Liver (tissue), 9 donors: ENCODE data around the gene EML4. TPM values are rescaled to one million over a fixed set of nuclear protein-coding genes. Genes with fewer than 3 reads are reported as not detected.

Experiments used
- DNase-seq: peaks from one replicate; pipeline ENCODE4 v3.0.0-alpha.2; 2017; ENCODE audit warnings: low spot score
- H3K27ac ChIP-seq, 2 donors: one replicate each; pipeline ENCODE4 v1.7.0; 2013; ENCODE audit warnings: inconsistent platforms in 2 of 2, low read length in 2 of 2, control low read depth in 1 of 2, low read depth in 1 of 2, mild to moderate bottlenecking in 1 of 2
- H3K27me3 ChIP-seq, 4 donors: one replicate each; pipeline versions ENCODE4 v1.6.1 to v1.7.0; 2013; ENCODE audit warnings: low read length in 3 of 4, inconsistent platforms in 1 of 4, mild to moderate bottlenecking in 1 of 4, moderate library complexity in 1 of 4; ENCODE audit not compliant: control insufficient read depth in 4 of 4, insufficient read depth in 4 of 4
- H3K36me3 ChIP-seq, 4 donors: one replicate each; pipeline versions ENCODE4 v1.6.1 to v1.7.0; 2013; ENCODE audit warnings: low read length in 3 of 4, mild to moderate bottlenecking in 3 of 4, low read depth in 1 of 4, moderate library complexity in 1 of 4; ENCODE audit not compliant: control insufficient read depth in 4 of 4, insufficient read depth in 3 of 4
- H3K4me1 ChIP-seq, 4 donors: one replicate each; pipeline versions ENCODE4 v1.6.1 to v1.7.0; 2013; ENCODE audit warnings: low read length in 3 of 4, mild to moderate bottlenecking in 3 of 4, moderate library complexity in 1 of 4; ENCODE audit not compliant: control insufficient read depth in 4 of 4, insufficient read depth in 4 of 4
- H3K4me3 ChIP-seq, 3 donors: one replicate each; pipeline versions ENCODE4 v1.6.1 to v1.7.0; 2013; ENCODE audit warnings: low read length in 3 of 3, control low read depth in 1 of 3, low read depth in 1 of 3, mild to moderate bottlenecking in 1 of 3
- H3K9ac ChIP-seq, 2 donors: one replicate each; pipeline ENCODE4 v1.7.0; 2013; ENCODE audit warnings: low read length in 2 of 2, mild to moderate bottlenecking in 2 of 2, moderate library complexity in 2 of 2, control low read depth in 1 of 2, low read depth in 1 of 2
- H3K9me3 ChIP-seq, 4 donors: one replicate each; pipeline versions ENCODE4 v1.6.1 to v1.7.0; 2013; ENCODE audit warnings: low read length in 3 of 4; ENCODE audit not compliant: control insufficient read depth in 4 of 4
- ATF3 ChIP-seq: IDR thresholded peaks from 2 replicates; pipeline ENCODE4 v1.6.1; 2016; ENCODE audit warnings: antibody characterized with exemption
- CTCF ChIP-seq: fragments of 150-350 bp; IDR thresholded peaks from 2 replicates; pipeline ENCODE4 v1.5.1; 2017; ENCODE audit warnings: improper control_type of control experiment, low read depth, low read length; ENCODE audit not compliant: missing input control
- EGR1 ChIP-seq, 2 donors: IDR thresholded peaks; 2 replicates each; pipeline ENCODE4 v1.6.1; 2016 to 2018; ENCODE audit warnings: antibody characterized with exemption in 2 of 2, low read depth in 2 of 2
- FOXA1 ChIP-seq: IDR thresholded peaks from 2 replicates; pipeline ENCODE4 v1.6.1; 2016; ENCODE audit warnings: antibody characterized with exemption
- FOXA2 ChIP-seq: IDR thresholded peaks from 2 replicates; pipeline ENCODE4 v1.6.1; 2016; ENCODE audit warnings: antibody characterized with exemption
- GABPA ChIP-seq, 2 donors: IDR thresholded peaks in 1 of 2; conservative IDR thresholded peaks in 1 of 2; 2 replicates each; pipeline ENCODE4 v1.6.1; 2016; ENCODE audit warnings: antibody characterized with exemption in 2 of 2, mild to moderate bottlenecking in 1 of 2, moderate library complexity in 1 of 2
- HNF4G ChIP-seq: IDR thresholded peaks from 2 replicates; pipeline ENCODE4 v1.6.1; 2016; ENCODE audit warnings: antibody characterized with exemption
- JUND ChIP-seq, 2 donors: IDR thresholded peaks; 2 replicates each; pipeline ENCODE4 v1.6.1; 2016; ENCODE audit warnings: antibody characterized with exemption in 2 of 2
- MAX ChIP-seq: IDR thresholded peaks from 2 replicates; pipeline ENCODE4 v1.6.1; 2016; ENCODE audit warnings: antibody characterized with exemption
- NR2F2 ChIP-seq: IDR thresholded peaks from 2 replicates; pipeline ENCODE4 v1.6.1; 2016; ENCODE audit warnings: antibody characterized with exemption
- RAD21 ChIP-seq, 2 donors: IDR thresholded peaks; 2 replicates each; pipeline ENCODE4 v1.6.1; 2016; ENCODE audit warnings: antibody characterized with exemption in 2 of 2, mild to moderate bottlenecking in 2 of 2
- REST ChIP-seq: IDR thresholded peaks from 2 replicates; pipeline ENCODE4 v1.6.1; 2016; ENCODE audit warnings: antibody characterized with exemption, mild to moderate bottlenecking
- RXRA ChIP-seq, 2 donors: IDR thresholded peaks; 2 replicates each; pipeline ENCODE4 v1.6.1; 2017 to 2018; ENCODE audit warnings: antibody characterized with exemption in 2 of 2, mild to moderate bottlenecking in 1 of 2
- TAF1 ChIP-seq: conservative IDR thresholded peaks from 2 replicates; pipeline ENCODE4 v1.6.1; 2016; ENCODE audit warnings: antibody characterized with exemption, mild to moderate bottlenecking
- ZBTB33 ChIP-seq: IDR thresholded peaks from 2 replicates; pipeline ENCODE4 v1.6.1; 2016; ENCODE audit warnings: antibody characterized with exemption
- WGBS: extraction: QIAGEN DNeasy Blood & Tissue Kit; methylation state at CpG from one replicate; pipeline ENCODE4 v1.1.7; 2013; 5-methylcytosine and 5-hydroxymethylcytosine counted together
- polyA plus RNA-seq, 2 donors: library from polyadenylated mRNA; stranded (reverse) in 1 of 2; unstranded in 1 of 2; fragments of 200-250 nt in 1 of 2; fragments of >200 nt in 1 of 2; fragmentation: Nextera tagmentation in 1 of 2; extraction: Ambion mirVana in 1 of 2; gene quantifications; one replicate each; pipeline versions ENCODE4 v1.2.1 to v1.2.3, GENCODE V29; 2013 to 2015
- total RNA-seq, 2 donors: library from RNA; depleted of rRNA; stranded (reverse); fragments of >200 nt; gene quantifications; one replicate each; pipeline ENCODE4 v1.2.3, GENCODE V29; 2014
- donor health status: healthy.
- donor health status: healthy.
- donor health status: healthy.
- donor health status: healthy.
- donor health status: healthy.

EML4 gene
- total and polyA plus RNA-seq, 4 donors, result 12.8 to 49.6 (median 34.8) TPM

GRCh38 chr2:42249887-42250286, 80.7 kb downstream of the EML4 start:
- no peaks in the 10 kb centered on the region for H3K27me3 ChIP-seq
- WGBS, result 20% methylated on average over 3 of the region's 3 CpGs
- H3K4me1 ChIP-seq, result peaks cover 0 to 3% (median 2%) of the 10 kb centered on the region in 4 donors
- no peak overlapping the region for H3K4me3 ChIP-seq
- DNase-seq, result no peak
- no peak overlapping the region for H3K9ac ChIP-seq
- TF ChIP-seq MAX (no peak), EGR1 (IDR thresholded peaks at IDR 0.05; ENCODE audit: low read depth in 2 of 2) (no peak), CTCF (no peak), RXRA (IDR thresholded peaks at IDR 0.05) (no peak), FOXA1 (no peak), NR2F2 (no peak), RAD21 (IDR thresholded peaks at IDR 0.05) (peak in 1 of 2 donors; percentile 7)
- no peaks in the 10 kb centered on the region for H3K9me3 ChIP-seq
- peaks cover 0 to 6% (median 3%) of the 10 kb centered on the region in 4 donors for H3K36me3 ChIP-seq
- no peak overlapping the region for H3K27ac ChIP-seq

- no peaks in the 10 kb centered on the region for H3K9me3 ChIP-seq
- H3K27me3 ChIP-seq, result no peaks in the 10 kb centered on the region
- peaks cover 0 to 3% (median 2%) of the 10 kb centered on the region in 4 donors for H3K4me1 ChIP-seq
- no peak for TF ChIP-seq GABPA (IDR thresholded peaks at IDR 0.05 in 1 of 2, conservative IDR thresholded peaks at IDR 0.05 in 1 of 2)
- TF ChIP-seq ZBTB33, result no peak
- TF ChIP-seq CTCF, result no peak
- TF ChIP-seq HNF4G, result no peak
- TF ChIP-seq NR2F2, result no peak
- no peak for TF ChIP-seq MAX
- TF ChIP-seq FOXA1, result no peak
- TF ChIP-seq RAD21 (IDR thresholded peaks at IDR 0.05), result no peak
- no peak for TF ChIP-seq REST
- no peak for TF ChIP-seq ATF3
- no peak for TF ChIP-seq FOXA2
- TF ChIP-seq RXRA (IDR thresholded peaks at IDR 0.05), result no peak
- TF ChIP-seq JUND (IDR thresholded peaks at IDR 0.05), result no peak
- no peak for TF ChIP-seq TAF1
- H3K9ac ChIP-seq, result no peak overlapping the region
- no peak overlapping the region for H3K4me3 ChIP-seq
- H3K36me3 ChIP-seq, result peaks cover 0 to 6% (median 3%) of the 10 kb centered on the region in 4 donors
- WGBS, result 90% methylated on average over 2 of the region's 2 CpGs
- no peak for DNase-seq
- H3K27ac ChIP-seq, result no peak overlapping the region
Observed at GRCh38 chr2:42250925-42251324, 81.8 kb downstream of the EML4 start.
